Measurements from ENCODE around the gene PRG2. TPM values are rescaled to one million over a fixed set of nuclear protein-coding genes. Genes with fewer than 3 reads are reported as not detected.

The PRG2 gene, protein sequence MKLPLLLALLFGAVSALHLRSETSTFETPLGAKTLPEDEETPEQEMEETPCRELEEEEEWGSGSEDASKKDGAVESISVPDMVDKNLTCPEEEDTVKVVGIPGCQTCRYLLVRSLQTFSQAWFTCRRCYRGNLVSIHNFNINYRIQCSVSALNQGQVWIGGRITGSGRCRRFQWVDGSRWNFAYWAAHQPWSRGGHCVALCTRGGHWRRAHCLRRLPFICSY
- not detected in 2 replicates for total RNA-seq

DNA sequence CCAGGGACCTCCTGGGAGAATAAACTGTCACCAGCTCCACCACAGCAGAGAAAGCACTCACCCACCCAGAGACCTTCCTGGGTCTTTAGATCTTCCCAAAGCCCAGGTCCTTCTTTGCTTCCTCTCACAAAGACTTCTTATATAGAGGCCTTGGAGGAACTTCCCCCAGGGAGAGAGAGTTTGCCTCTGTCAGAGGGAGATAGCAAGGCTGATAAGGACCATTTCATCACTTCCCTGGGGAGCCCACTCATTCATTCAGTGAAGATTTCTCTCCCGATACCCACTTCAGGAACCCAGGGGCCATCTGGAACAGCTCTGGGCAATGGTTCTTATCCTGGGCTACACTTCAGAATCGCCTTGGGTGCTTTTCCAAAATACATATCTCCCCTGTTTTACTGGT lies at the start of gene PRG2:
Gene PRG2 (minus strand): TSS at position 116 of the 400 bp plus-strand sequence. CDS start 706 bp downstream, outside the sequence.
- no peak for DNase-seq (ENCODE audit: low read depth)

- DNase-seq (ENCODE audit: low read depth), result no peak
These were observed 49.3 kb upstream of the PRG2 start for GRCh38 chr11:57439786-57440185.

DNA sequence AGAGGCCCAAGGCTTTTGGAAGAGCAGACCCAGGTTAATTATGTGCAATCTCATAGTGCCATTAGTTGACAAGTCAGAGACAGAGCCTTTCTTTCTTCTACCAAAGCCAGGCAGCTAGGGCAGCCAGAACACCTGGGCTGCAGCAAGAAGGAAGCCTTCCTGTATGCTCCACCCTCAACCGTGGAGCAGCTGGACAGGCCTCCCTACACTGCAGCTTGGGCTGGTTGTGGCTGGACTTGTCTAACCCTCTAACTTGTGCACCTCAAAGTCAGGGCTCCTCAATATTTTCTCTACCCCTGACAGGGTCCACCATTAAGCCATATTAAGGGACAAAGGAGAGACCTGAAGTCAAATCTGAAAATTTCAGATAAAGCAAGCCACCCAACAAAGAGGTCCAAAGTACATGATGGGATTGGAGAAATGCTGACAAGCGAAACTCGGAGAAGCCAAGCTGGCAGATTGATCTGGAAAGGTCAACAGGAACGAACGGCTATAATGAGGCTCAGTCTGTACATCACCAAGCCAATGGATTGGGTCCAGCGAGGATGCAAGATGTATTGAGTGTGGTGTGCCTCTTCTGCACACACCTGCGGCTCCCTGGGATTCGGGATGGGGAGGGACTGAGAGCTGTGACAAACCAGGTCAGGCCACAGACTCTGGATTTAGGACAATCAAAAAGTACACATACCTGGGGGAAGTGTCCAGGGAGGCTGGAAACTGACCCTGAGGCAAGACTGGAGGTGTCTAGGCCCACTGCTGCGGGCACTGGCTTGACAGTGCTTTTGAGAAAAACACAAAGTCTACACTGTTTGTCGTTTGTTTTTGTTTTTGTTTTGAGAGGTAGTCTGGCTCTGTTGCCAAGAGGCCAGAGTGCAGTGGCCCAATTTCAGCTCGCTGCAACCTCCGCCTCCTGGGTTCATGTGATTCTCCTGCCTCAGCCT lies 48.2 kb upstream of the PRG2 start:
- no peak for DNase-seq (ENCODE audit: low read depth)

- DNase-seq (ENCODE audit: low read depth), result no peak
These were observed 45.6 kb upstream of the PRG2 start for GRCh38 chr11:57436031-57436430.

DNA sequence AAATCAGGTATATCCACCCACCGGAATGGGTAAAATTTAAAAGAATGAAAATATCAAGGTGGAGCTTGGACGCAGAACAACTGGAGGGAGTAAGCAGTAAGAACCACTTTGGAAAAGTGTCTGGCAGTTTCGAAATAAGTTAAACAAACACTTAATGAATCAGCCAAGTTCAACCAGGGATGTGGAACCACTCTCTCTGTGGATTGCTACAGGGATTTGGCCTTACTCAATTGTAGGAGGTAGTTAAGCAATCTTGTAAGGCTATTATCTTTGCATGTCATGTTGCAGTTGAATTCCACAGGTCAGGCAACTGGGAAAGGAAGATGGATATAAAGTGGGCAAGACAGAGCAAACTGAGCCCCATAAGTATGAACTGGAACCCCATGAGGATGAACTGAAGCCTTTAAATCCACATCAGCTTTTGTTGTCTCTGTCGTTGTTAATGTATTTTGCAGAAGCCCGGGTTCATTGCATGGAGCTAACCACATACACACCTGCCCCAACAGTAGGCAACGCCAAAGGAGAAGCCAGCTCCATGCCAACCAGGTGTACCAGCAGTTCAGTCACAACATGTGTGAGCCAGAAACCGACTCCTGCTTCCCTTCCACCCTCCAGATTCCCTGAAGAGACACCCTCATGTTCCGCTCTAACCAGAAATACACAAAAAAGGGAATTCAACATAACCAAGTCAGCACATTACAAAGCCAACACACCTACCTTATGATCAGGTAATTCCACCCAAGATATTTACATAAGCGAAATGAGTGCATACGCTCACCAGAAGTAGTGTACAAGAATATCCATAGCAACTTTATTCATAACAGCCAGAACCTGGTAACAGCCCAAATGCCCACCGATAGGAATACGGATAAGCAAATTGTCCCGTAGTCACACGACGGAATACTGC lies 44.4 kb upstream of the PRG2 start:
- peak; percentile 99 for DNase-seq (ENCODE audit: low read depth)

DNA sequence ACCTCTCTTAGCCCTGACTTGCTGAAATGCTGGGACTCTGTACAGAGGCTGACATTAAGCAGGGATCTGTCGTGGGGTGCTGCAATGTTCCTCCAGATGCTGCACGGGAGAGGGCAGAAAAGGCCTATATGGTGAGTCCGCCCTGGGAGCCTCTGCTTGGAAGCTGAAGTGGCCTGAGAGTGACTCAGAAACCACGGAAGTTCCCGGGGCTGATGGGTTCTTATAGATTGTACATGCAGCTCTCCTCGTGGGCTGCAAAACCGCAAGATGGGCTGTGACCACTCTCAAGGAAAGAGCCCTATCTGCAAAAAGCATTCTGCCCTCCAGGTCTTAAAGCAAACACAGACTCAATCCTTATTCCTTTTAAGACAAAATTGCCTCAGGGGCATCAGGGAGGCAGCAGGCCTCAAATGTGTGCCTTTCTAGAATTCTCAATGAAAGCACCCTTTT lies 42.3 kb upstream of the PRG2 start:
- DNase-seq (ENCODE audit: low read depth), result peak; percentile 56

DNA sequence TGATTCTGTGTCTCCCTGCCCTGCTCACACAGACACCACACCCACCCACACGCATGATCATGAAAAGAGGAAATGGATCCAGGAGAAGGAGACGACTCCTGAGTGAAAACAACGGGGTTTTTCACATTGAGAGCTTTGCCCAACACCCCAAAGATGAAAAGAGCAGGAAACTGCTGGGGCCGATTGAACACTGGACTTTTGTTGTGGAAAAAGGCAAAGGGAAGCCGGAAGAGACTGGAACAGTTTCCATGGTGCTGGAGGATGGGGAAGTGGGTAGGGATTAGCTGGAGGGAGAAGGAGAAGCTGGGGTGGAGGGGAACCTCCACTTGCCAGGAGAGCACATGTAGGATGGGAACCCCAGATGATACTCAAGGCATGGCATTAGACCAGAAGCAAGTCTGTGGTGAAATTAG lies 41.7 kb upstream of the PRG2 start:
- DNase-seq (ENCODE audit: low read depth), result no peak

- no peak for DNase-seq (ENCODE audit: low read depth)
These were observed 40.5 kb upstream of the PRG2 start for GRCh38 chr11:57430952-57431351.

DNA sequence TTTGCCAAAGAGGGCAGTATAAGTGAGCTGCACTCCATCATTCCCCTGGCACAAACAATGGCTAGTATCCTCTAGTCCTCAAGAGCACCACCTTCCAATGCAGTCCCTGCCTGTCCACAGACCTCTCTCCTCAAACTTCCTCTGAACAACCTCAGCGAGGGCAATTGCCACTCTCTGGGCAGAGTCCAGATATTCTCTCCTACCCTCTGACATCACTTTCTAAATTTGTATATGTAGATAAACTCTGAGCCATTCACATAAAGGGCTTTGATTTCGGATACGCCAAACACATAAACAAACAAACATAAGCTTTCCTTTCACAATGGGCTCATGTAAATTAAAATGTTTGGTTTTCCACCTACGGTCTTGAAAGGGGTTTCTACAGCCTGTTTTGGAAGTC lies 39.5 kb upstream of the PRG2 start:
- no peak for DNase-seq (ENCODE audit: low read depth)

- no peak for DNase-seq (ENCODE audit: low read depth)
These were observed 38.2 kb upstream of the PRG2 start for GRCh38 chr11:57428643-57429042.

GRCh38 chr11:57427727-57428082 lies 37.3 kb upstream of the PRG2 start:
- no peak for DNase-seq (ENCODE audit: low read depth)

GRCh38 chr11:57426929-57427726 lies 36.7 kb upstream of the PRG2 start, which contains the start of gene SLC43A3:
SLC43A3 (minus strand) TSS chr11:57427121; CDS start chr11:57426172, 949 bp downstream.
- DNase-seq (ENCODE audit: low read depth), result peak; percentile 85

GRCh38 chr11:57426439-57426928 lies 36.0 kb upstream of the PRG2 start:
- DNase-seq (ENCODE audit: low read depth), result no peak

DNA sequence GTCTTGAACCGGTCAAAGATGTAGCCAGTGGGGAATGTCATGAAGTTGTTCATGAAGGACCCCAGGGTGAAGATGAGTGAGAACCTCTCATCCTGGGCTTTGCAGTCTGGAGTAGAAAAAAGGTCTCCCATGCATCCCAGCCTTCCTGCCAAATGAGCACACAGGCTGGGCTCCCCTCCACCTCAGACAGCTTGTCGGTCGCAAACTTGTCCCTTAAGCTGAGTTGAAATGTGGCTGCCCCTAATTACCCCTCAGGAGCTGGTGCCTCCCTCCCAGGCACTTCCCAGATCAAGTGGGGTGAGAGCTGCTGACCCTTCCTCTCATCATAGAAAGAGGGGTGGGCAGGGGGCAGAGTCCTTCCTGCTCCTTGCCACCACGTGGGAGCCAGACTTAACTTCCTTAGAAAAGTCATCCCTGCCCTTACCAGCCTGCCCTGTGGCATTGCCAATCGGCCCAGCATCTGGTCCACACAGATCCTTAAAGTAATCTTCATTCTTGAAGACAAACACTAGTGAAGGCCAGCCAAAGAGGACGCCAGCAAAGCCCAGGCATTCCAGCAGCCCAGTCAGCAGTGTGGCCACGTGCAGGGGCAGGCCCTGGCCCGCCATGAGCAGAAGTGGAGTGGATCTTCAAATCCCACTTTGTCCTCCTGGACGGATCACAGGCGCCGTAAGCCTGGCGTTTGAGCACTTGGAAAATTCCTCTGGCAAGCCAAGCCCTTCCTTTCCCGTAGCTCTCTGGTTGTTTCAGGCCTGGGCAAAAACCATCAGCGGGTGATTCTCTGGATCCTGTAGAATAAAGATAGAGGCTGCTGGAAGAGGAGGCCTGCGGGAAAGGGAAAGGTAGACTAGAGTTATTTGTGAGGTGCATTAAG lies 35.4 kb upstream of the PRG2 start:
- no peak for DNase-seq (ENCODE audit: low read depth)

DNA sequence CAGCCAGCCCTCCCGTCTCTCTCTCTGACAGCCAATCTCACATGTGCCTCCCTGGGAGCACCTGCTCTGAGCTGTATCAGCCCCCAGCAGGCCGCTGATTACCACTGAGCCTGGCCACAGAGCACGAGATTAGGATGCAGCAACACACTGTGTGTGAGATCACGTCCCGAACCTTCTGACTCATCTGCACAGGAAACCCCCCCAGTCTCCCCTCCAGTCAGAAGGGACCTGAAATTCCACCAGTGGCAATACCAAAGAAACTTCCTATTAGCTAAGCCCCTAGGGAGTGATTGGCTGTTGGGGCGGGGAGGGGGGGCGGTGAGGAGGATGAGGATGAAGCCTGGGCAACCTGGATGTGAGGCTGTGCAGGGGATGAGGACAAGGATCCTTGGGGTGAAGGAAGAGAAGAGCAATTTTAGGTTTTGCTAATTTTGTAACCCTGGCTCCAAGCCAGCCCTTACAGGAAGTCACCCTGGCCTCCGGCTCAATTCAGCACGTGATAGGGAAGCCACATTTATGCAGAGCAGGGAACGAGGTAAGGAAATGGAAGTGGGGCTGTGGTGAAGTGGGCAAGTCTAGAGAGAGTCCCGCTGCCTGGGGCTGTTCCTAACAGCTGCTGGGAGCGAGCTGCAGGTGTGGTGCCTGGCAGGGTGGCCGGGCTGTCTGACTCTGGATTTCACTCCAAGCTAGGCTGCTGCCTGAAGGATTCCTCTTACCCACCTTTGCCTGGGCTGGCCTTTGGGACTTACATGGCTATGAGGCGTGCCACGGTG lies 34.5 kb upstream of the PRG2 start:
- peak; percentile 95 for DNase-seq (ENCODE audit: low read depth)

DNA sequence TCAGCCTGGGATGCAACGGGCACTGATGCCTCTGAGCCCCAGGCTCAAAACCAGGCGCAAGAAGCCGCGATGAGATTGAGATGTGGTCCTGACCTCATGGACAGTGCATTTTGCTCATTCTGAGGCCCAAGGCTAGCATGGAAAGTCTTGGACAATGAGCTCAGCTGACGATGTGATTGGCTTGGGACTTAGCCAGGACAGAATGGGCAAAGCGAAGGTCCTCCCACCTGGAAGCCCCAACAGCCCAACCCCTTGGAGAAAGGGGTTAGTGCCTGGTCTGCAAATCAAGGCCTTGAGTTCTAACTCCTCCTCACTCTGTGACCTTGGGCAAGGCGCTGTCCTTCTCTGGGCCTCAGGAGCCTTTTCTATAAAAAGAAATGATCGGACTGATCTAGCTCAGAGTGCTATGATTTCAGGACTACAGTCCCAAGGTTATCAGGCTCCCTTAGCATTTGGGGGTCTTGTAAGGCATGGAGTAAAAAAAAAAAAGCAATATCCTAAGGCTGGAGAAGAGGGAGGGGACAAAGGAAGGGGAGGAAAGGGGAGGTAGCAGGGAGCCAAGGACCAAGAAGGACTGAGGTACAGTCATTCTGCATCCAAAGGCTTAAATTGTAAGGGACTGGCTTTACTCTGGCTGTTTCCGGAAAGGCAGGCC lies 33.8 kb upstream of the PRG2 start:
- DNase-seq (ENCODE audit: low read depth), result no peak

DNA sequence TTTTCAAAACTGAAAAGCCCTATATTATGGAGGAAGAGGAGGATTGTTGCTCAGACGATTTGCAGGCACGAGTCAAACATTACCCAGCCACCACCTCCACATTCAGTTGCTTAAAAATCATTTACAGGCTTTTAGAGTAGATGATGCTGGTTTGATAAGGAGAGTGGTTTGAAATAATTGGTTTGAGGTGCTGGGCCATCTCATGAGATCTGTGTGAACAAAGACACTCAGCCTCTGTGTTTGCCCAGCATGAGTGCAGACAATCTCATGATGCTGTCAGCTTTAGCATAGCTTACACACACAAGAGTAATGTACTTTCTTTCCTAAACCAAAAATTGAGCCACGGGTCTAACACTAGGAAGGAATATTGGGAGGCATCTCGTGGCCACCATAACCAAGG lies 32.2 kb upstream of the PRG2 start:
- no peak for DNase-seq (ENCODE audit: low read depth)

DNA sequence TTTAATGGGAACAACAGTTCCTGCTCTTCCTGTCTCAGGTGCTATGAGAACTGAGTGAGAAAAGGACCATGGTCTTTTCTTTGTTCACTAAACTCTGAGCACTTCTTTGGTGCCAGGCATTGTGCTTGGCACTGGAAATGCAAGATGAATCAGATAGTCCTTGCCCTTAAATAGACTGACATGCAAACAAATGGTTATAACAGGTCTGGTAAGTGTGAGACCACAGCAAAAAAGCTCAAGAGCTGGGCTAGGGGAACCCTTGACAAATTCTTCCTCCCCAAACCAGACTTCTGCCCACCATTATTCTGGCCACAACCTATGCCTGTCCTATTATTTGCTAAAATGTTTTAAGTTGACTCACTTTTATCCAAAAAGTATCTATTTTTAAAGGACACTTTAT lies 31.4 kb upstream of the PRG2 start:
- DNase-seq (ENCODE audit: low read depth), result no peak

DNA sequence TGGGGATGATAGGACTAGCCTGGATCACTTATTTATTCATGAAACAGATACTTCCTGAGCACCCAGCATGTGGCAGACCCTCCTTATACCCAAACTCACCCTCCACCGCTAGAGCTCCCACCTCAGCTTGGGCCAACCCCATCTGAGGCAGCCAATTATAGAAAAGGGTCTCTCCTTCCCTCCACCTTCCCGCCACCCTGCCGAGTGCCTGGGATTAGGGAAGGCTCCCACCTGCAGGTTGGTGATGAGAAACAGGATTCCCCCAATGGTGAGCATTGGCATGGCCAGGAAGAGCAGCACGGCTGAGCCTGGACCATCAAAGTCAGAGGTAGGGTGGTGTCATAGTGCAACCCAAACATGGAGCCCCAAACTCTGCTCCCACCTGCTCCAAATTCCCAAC lies 30.6 kb upstream of the PRG2 start:
- no peak for DNase-seq (ENCODE audit: low read depth)
